NCI-H146 treated with DMSO at 0.1 percent for 48 hours (cell line): ENCODE data around the gene PPM1H.
"Not testable (repeated sequence)": the region's sequence is repeated elsewhere in the genome, so short reads cannot be mapped to it uniquely, and the experiment has no call there.

Experiments used
- DNase-seq: peaks from one replicate; lab custom pipeline; 2025; ENCODE audit not compliant: unreplicated experiment; lab: John Stamatoyannopoulos, UW

PPM1H gene

DNA sequence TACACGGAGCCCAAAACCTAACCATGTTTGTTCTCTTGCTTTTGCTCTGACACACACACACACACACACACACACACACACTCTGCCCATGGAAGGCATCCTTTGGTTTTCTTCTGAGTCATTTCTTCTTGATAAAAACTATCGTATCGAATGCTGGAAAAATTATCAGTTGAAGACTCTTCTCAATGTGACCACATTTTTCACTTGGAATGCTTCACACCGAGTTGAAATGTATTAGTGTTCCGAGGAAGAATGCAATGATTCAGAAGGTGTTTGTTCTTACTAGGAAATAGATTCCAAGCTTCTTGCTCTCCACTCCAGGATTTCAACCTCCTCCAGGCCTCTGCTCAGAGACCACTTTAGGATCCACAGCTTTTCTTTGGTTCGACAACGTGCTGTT is 242.1 kb downstream of the PPM1H start:
- no peak for DNase-seq

DNA sequence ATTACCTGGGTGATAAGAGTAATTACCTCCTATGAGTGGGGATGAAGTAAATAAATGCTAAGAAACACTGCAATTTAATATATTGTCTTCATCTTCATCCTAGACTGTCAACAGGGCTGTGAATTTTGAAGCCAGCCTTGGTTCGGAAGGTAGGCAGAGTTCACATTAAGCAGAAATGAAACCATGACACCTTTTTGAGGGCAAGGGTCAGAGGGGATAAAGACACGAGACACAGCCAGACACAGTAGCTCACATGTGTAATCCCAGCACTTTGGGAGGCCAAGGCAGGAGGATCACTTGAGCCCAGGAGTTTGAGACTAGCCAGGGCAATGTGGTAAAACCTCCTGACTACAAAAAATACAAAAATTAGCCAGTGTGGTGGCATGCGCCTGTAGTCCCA is 243.6 kb downstream of the PPM1H start:
- DNase-seq, result no peak

DNA sequence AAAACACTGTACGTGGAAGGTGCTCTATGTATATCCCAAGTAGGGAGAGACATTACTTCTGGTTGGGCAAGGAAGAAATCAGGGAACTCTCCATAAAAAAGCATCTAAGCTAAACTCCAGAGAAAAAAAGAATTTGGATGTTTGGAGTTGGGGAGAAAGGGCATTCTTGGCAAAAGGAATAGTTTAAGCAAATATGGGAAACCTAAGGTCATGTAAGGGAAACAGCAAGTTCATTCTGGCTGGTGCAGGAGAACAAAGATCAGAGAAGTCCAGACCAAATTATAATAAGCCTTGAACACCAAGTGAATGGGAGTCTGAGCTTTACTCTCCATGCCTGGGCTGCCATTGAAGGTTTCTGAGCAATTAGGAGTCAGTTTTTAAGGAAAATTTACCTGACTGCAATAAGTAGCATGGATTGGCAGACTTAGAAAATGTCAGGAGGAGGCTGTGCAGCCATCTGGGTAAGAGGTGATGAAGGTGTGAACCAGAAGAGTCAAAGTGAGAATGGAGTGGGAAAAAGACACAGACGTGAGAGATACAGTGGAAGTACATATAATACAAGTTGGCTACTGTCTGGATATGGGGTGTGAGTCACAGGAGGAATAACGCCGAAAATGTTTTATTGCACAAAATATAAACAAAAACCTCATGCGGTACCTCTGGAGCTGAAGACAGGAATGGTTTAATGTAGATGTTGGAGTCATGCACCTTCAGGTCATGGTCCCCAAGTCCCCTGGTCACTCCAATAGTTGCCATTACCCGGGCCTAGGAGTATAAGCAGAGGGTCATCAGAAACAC is 245.7 kb downstream of the PPM1H start:
- DNase-seq, result no peak

DNA sequence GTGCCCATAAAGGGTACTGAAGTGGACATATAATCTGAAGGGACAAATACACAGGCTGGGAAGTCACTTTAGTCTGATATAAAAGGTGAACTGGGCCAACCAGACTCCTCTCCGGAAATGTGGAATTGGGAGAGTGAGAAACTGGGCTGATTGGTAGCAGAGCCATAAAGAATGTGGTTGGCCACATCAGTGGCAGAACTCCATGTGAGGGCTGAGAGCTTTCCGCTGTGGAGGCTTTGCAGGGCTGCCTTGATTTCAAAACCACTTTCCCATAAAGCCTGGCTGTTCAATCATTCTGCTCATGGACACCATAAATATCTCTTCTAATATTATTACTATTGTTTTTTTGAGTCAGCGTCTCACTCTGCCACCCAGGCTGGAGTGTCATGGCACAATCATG is 248.0 kb downstream of the PPM1H start:
- DNase-seq, result no peak

DNA sequence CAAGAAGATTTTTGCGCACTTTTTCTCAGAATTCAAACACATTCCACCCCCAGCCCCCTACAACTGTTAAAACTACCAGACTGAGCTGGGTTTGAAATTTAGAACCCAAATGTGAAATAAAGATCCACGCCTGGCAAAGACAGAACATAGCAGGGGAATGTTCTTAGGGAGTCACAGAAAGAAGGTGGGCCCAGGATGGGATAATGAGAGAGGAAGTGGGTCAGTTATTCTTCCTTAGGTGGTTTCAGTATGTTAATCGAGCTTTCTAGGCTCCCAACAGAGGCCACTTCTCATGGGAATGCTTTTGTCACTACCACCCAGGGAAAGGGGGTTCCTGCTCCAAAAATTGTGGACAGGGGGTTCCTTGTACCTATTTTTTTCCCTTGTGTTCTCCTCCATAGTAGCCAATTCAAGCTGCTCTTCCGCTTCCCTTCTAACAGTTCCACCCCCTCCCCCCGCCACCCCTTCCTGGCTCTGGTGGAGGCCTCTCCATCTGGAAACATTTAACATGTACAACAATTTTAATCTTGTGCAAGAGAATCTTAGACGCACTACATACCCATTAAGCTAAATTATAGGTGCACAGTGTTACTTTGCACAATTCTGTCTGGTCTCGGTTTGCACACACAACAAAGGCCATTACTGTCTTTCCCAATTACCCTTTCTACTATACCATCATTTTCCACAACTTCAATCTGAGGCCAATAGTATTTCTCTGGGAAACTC is 250.2 kb downstream of the PPM1H start:
- DNase-seq, result no peak

DNA sequence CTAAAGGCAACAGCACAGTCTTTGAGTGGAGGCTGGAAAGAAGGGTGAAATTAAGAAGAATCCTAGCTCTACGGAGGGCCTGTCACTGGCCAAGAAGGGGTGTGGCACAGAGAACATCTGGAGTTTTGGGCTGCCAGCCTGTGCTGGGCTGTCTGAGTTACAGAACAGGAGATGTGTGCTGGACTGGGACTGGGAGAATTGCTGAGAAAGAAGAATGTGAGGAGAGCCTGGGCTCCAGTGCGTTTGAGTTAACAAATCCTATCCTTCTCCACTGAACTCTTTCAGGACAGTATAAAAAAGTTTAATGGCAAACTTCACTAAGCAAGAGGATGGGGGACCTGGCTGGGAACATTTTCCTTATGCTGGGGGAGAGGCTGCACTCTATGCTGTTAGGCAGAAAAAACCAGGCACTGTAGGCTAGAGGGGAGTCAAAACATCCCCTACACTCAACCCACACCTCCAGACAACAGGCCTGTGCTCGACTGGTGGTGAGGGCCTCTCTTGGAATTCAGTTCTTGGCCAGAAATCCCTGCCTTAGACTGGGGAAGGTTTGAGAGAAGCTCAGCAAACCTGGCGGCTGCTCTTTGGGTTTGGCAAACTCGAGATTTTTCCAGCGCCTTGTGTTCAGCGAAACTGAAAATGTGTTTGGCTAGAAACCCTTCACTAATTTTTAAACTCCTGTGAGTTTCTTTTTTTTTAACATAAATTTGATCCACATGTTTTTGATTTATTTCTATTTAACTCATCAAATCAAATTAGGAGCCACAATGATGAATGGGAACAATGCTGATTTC is 251.0 kb downstream of the PPM1H start:
- DNase-seq, result no peak

DNA sequence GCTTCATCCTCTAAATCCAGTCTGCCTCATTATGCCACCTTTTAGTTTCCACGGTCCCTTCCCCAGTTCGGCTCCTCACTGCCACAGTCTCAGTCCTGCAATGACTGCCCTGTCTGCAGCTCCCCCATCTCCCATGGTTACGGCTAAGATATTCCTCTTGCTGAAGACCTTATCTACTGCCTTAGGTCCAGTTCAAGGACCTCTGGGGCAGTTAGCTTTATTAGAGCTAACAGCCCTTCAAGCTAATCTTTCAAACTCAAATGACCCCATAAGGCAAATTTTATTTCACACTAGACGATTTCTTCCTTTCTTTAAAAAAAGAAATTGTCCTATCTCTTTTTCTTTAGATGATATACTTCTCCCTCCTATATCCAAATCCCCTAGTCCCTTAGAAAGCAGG is 253.6 kb downstream of the PPM1H start:
- DNase-seq, result no peak

DNA sequence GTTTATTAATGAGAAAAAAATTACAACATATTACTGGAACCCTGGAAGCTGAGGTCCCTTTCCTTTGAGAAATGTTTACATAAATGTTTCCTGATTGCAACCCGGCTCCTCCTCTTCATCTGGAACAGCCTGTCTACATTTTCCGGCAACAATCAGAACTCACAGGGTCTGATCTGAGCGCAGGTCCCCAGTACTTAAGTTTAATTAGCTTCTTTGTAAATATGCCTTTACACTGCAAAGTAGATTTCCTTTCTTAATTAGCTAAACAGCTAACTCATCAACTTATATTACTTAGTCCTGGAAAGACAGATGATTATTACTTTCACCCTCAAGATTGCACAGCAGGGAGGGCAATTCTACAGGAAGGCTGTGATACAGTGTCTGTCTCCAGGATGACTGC is 255.3 kb downstream of the PPM1H start:
- DNase-seq, result no peak

DNA sequence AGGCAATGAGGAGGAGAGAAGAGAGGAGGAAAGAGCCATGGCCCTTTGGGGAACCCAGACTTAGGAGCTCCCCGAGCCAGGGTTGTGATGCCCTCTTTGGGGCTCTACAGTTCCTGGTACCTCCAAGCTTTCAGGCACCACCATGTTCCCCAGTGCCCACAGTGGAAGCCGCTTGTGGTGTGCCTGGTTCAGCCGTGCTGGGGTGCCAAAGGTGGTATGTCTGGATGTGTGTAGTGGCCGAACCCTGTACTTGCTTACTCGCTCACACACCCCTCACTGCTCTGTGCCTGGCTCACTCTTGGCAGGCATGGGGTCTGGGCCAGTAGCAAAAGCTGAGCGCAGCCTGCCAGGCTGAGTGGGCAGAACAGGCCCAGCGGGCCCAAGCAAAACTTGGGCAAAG is 257.6 kb downstream of the PPM1H start:
- no peak for DNase-seq

DNA sequence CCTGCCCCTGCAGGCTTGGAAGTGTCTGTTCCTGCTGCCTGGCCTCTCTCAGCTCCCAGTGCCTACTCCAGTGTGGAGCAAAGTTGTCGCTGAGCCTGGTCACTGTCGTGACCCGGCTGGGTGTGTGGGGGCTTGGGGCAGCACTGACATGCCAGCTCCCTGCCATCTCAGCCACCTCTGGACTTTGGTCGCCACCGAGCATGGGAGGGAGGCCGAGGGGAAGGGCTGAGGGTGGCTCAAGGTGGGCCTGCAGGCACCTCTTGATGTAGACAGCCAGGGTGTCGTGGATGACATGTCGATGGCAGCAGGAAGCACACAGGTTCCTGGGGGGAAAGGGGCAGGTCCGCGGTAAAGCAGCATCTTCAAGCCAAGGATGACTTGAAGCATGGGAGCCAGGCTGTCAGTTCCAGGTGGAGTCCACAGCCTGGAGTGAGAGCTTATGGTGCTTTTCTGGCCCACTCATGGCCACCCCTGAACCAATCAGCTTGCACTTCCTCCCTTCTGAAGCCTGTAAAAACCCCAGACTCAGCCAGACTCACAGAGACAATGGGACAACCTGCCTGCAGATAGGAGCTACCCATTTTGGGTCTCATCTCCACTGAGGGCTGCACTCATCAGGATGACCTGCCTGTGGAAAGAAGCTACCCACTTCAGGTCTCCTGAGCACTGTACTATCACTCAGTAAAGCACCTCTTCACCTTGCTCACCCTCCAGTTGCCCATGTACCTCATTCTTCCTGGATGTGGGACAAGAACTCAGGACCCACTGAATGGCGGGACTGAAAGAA is 258.2 kb downstream of the PPM1H start:
- no peak for DNase-seq

DNA sequence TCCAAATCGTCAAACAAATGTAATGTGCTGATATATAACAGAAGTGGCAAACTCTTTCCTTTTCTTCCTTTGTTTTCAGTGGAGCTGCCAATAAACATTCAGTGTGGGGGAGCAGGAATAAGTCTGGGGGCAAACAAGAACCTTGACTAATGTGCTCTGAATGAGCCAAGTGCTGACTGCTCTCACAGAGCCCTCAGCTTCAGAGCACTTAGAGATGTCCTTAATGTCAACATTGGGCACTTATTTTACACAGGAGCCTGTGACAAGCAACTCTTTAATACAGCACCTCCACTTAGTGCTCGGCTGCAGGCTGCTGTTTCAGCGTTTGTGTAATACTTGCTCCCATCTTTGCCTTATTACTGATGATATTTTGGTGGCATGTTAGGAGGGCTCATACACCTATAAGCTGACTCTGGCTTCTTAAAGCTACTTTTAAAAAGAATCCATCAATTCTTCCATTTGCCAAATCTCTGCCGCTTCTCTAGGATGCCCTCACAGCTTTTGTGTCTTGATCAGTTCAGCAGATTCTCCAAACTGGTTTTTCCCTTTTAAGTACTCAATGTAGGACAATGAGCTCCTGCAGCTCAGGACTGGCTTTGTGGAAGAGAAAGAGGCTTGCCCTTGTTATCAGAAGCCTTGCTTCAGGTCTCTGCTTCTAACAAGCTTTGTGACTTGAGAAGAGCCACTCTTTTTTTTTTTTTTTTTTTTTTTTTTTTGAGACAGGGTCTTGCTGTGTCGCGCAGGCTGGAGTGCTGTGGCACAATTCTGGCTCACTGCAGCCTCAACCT is 261.7 kb downstream of the PPM1H start:
- no peak for DNase-seq

DNA sequence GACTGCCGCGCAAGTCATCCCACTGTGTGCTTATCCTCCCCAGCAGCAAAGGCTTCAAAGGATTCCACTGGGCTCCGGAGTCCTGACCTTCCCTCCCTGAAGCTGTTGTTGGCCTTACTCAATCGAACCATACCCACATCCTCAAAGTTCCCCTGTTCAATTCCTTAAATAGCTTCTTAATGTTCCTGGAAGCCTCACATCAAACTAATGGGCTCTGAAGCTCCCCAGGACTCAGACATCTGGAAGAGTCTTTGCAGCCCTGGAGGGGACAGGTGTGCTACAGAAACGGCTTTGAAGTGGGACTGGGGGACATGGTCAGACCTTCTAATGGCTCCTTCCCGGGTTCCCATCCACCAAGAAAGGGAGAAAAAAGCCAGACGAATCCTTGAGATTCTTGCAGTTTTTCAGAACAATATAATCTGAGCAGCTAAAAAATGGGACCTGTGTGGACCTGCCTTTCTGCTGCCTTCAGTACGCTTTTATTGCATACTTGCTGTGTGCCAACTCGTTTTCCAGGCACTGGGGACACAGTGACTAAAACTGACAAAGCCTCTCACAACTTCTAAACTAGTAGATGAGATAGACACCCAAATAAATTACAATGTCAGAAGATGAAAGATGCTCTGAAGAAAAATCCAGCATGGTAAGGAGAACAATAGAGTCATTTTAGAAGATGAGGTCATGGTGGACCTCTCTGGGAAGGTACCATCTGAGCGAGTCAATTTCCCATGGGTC is 263.8 kb downstream of the PPM1H start:
- no peak for DNase-seq

DNA sequence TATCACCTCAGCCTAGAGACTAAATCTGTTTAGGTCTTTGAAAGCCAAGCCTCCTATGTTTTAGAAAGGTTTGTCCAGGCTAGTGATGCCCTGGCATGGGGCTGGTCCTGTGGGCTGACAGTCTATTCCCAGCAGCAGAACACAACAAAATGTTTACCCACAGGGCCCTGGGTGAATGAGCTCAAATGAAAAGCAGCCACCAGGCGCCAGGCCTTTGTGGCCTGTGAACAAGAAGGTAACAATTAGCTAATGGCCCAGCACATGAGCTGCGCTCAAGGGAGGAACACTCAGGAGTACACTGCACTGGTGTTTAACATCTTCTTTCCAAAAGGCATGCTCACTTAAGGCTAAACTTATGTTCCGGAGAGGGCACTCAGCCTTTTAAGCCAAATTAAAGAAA is 266.2 kb downstream of the PPM1H start:
- no peak for DNase-seq

DNA sequence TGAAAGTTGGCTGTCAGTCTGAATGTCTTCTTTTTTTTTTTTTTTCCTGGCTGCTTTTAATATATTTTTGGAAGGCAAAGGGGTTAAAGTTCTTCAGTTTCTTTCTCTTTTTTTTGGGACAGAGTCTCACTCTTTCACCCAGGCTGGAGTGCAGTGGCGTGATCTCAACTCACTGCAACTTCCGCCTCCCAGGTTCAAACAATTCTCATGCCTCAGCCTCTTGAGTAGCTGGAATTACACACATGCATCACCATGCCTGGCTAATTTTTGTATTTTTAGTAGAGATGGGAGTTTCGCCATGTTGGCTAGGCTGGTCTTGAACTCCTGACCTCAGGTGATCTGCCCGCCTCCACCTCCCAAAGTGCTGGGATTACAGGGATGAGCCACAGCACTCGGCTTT is 270.0 kb downstream of the PPM1H start:
- DNase-seq, result not testable (repeated sequence)

DNA sequence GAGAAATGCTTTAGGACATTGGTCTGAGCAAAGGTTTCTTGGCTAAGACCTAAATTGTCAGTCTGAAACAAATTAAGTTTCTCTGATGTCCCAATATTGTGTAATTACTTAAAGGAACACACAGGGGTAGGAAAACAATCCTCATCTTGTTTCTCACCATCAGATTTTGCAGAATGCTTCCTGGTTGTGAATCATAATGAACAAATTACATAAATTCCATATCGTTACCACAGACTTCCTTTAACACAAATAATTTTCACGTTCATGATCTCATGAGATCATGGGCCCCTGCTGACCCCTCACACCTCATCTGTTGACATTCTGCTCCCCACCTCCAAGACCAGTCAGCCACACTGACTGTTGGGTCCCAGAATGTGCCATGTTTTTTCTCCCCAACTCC is 274.2 kb downstream of the PPM1H start:
- no peak for DNase-seq

DNA sequence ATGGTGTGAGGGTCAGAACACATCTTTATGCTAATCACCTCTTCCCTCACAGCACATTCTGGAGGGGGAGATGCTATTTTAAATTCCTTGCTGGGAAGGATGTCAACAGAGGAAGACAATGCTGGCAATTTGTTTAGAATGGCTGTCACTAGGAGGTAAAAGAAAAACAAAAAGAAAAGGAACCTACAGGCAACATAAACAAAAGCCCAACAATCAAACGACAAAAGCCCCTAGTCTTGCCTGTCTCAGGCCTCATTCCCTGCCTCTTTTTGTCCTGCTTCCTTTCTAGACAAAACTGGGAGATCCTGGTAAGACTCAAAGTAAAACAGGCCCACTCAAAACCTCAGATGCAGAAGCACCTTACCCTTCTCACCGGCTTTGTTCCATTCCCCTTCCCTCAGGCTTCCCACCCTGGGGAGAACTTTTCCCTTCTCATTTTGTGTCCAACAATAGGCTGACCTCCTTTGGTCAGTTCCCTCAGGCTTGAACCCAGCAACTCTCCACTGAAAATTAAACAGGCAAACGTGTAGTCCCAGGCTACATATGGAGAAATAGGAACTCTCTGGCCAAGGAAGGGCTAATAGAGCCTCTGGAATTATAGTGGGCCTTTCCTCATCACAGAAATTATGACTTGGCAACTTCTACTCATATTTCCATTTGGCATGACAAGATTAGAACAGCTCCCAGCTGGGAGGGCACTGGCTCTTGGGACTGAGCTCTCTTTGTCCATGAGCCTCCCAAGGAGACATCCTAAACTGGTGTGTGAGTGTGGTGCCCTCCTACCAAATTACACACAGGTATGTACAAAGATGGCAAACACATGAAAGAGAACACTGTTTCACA is 275.3 kb downstream of the PPM1H start:
- peak; percentile 22 for DNase-seq

DNA sequence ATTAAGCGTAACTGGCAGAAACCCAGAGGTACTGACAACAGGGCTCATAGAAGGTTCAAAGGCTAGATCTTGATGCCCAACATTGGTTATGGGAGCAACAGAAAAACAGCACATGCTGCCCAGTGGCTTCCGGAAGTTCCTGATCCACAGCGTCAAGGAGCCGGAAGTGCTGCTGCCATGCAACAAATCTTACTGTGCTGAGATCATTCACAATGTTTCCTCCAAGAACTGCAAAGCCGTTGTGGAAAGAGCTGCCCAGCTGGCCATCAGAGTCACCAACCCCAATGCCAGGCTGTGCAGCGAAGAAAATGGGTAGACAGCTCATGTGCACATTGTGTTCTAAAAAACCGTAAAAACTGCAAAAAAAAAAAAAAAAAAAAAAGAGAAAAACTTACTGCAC is 276.0 kb downstream of the PPM1H start:
- no peak for DNase-seq

DNA sequence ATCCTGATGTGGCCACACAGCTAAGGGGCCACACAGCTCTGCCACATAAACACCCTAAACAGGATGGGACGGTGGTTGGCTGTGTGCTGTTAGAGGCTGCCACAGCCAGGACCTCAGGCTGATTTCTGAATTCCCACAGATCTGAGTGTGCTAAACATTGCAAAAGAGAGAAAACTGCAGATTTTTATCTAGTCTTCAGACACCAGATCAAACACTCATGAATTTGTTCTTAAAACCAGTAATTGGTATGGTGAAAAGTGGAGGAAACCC is 277.7 kb downstream of the PPM1H start:
- DNase-seq, result no peak
